ENCODE measurements around the gene CACNA1B.

The CACNA1B gene

DNA sequence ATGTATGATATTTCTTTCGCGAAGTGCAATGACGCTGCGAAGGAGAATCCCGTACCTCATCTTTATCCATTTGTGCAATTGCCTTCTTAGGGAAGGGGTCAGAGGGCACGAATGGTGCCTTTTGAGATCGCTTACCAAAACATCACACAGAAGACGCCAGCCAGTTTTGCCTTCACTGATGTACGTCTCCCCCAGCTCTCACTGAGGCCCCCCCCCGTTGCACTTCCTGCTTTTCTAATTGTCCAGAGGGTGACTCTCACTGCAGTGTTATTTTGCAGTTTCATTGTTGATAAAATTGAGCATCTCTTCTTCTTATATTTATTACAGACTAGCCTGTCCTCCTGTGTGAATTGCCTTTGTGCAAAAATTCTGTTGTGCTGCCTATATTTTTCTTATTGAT is 39.0 kb upstream of the CACNA1B start:
- no peaks in the 10 kb centered on the region for H3K27me3 Mint-ChIP-seq (ENCODE audit: low read depth)
- H3K27ac Mint-ChIP-seq = no peak overlapping the region
- peaks cover 2% of the 10 kb centered on the region for H3K36me3 Mint-ChIP-seq (ENCODE audit: low read depth)
- H3K4me3 Mint-ChIP-seq = no peak overlapping the region
- no peaks in the 10 kb centered on the region for H3K9me3 Mint-ChIP-seq
- H3K4me1 Mint-ChIP-seq (ENCODE audit: low read depth) = no peaks in the 10 kb centered on the region

DNA sequence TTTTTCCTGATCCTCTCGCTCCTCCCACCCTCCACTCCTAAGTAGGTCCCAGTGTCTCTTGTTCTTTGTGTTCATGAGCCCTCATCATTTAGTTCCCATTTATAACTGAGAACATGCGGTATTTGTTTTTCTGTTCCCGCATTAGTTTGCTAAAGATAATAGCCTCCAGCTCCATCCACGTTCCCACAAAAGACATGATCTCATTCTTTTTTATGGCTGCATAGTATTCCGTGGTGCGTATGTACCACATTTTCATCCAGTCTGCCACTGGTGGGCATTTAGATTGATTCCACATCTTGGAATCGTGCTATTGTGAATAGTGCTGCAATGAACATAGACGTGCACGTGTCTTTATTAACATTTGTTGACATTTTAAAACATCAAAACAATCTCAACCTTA is 34.2 kb upstream of the CACNA1B start:
- Mint-ChIP-seq H3K27ac (no peak overlapping the region), H3K9me3 (no peaks in the 10 kb centered on the region), H3K27me3 (ENCODE audit: low read depth) (no peaks in the 10 kb centered on the region), H3K4me1 (ENCODE audit: low read depth) (no peaks in the 10 kb centered on the region), H3K36me3 (ENCODE audit: low read depth) (peaks cover 2% of the 10 kb centered on the region), H3K4me3 (no peak overlapping the region)

GRCh38 chr9:137851516-137852267 is 25.9 kb upstream of the CACNA1B start:
- Mint-ChIP-seq H3K4me1 (ENCODE audit: low read depth) (peaks cover 2% of the 10 kb centered on the region), H3K9me3 (peaks cover 26% of the 10 kb centered on the region), H3K27me3 (ENCODE audit: low read depth) (peaks cover 3% of the 10 kb centered on the region), H3K36me3 (ENCODE audit: low read depth) (peaks cover 1% of the 10 kb centered on the region), H3K27ac (no peak overlapping the region), H3K4me3 (no peak overlapping the region)

GRCh38 chr9:137853392-137853995 is 24.1 kb upstream of the CACNA1B start:
- Mint-ChIP-seq H3K9me3 (peaks cover 26% of the 10 kb centered on the region), H3K4me1 (ENCODE audit: low read depth) (peaks cover 2% of the 10 kb centered on the region), H3K4me3 (no peak overlapping the region), H3K27me3 (ENCODE audit: low read depth) (peaks cover 3% of the 10 kb centered on the region), H3K36me3 (ENCODE audit: low read depth) (peaks cover 1% of the 10 kb centered on the region), H3K27ac (no peak overlapping the region)

- H3K4me1 Mint-ChIP-seq (ENCODE audit: low read depth) = no peaks in the 10 kb centered on the region
- peaks cover 4% of the 10 kb centered on the region for H3K36me3 Mint-ChIP-seq (ENCODE audit: low read depth)
- peaks cover 28% of the 10 kb centered on the region for H3K9me3 Mint-ChIP-seq
- H3K27me3 Mint-ChIP-seq (ENCODE audit: low read depth) = no peaks in the 10 kb centered on the region
- no peak overlapping the region for H3K27ac Mint-ChIP-seq
- no peak overlapping the region for H3K4me3 Mint-ChIP-seq
Observed at GRCh38 chr9:137860361-137860760, 17.2 kb upstream of the CACNA1B start.

- Mint-ChIP-seq H3K9me3 (peaks cover 10% of the 10 kb centered on the region), H3K36me3 (ENCODE audit: low read depth) (no peaks in the 10 kb centered on the region), H3K4me1 (ENCODE audit: low read depth) (no peaks in the 10 kb centered on the region), H3K27ac (no peak overlapping the region), H3K27me3 (ENCODE audit: low read depth) (no peaks in the 10 kb centered on the region), H3K4me3 (no peak overlapping the region)
Observed at GRCh38 chr9:137865581-137866145, 11.9 kb upstream of the CACNA1B start.

DNA sequence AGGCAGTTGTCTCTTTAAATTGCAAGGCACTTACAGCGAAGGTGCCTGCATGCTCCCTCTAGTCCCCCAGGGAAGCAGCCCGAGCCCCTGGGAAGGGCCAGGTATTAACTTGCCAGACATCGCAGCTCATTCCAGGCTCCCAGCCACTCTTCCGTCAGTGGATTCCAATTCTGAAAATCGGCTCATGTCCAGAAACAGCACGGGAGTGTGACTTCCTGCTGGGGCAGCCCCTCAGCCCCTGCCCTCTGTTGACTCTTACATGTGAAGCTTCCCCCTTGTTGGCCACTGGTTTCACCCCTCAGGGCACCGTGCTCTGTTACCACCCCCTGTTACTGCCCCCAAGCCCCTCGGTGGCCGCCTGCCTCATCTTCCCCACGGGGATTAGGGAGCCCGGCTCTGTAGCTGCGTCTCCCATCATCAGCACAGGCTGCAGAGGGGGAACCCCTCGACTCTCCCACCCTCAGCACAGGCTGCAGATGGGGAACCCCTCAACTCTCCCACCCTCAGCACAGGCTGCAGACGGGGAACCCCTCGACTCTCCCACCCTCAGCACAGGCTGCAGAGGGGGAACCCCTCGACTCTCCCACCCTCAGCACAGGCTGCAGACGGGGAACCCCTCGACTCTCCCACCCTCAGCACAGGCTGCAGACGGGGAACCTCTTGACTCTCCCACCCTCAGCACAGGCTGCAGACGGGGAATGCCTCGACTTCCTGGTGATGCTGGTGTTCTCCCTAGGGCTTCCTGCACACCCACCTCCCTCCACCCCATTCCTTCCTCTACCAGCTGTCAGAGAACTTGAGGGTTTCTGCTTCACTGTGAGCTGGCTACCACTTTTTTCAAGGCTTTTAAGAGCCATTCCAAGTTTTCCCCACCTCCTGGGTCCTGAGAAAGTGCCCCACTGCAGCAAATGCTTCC is 11.1 kb upstream of the CACNA1B start:
- no peaks in the 10 kb centered on the region for H3K27me3 Mint-ChIP-seq (ENCODE audit: low read depth)
- H3K27ac Mint-ChIP-seq = no peak overlapping the region
- no peaks in the 10 kb centered on the region for H3K4me1 Mint-ChIP-seq (ENCODE audit: low read depth)
- no peaks in the 10 kb centered on the region for H3K36me3 Mint-ChIP-seq (ENCODE audit: low read depth)
- H3K4me3 Mint-ChIP-seq = no peak overlapping the region
- peaks cover 7% of the 10 kb centered on the region for H3K9me3 Mint-ChIP-seq

DNA sequence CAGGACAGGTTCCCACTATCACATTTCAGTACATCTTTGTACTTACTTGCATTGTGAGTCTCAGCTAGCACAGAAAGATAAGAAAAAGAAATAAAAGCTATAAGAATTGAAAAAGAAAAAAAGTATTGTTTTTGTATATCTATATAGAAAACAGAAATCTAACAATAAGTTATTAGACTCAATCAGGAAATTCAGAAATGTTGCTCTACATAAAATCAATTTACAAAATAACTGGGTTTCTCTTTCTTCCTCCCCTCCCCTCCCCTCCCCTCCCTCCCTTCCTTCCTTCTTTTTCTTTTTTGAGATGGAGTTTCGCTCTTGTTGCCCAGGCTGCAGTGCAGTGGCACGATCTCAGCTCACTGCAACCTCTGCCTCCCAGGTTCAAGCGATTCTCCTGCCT is 7.2 kb upstream of the CACNA1B start:
- no peaks in the 10 kb centered on the region for H3K27me3 Mint-ChIP-seq (ENCODE audit: low read depth)
- no peaks in the 10 kb centered on the region for H3K36me3 Mint-ChIP-seq (ENCODE audit: low read depth)
- no peak overlapping the region for H3K27ac Mint-ChIP-seq
- no peaks in the 10 kb centered on the region for H3K4me1 Mint-ChIP-seq (ENCODE audit: low read depth)
- no peaks in the 10 kb centered on the region for H3K9me3 Mint-ChIP-seq
- H3K4me3 Mint-ChIP-seq = no peak overlapping the region

GRCh38 chr9:137872296-137872695 is 5.3 kb upstream of the CACNA1B start:
- H3K27ac Mint-ChIP-seq = no peak overlapping the region
- no peak overlapping the region for H3K4me3 Mint-ChIP-seq
- H3K4me1 Mint-ChIP-seq (ENCODE audit: low read depth) = peaks cover 2% of the 10 kb centered on the region
- H3K36me3 Mint-ChIP-seq (ENCODE audit: low read depth) = no peaks in the 10 kb centered on the region
- no peaks in the 10 kb centered on the region for H3K9me3 Mint-ChIP-seq
- peaks cover 5% of the 10 kb centered on the region for H3K27me3 Mint-ChIP-seq (ENCODE audit: low read depth)

GRCh38 chr9:137873408-137873807 is 4.2 kb upstream of the CACNA1B start:
- H3K9me3 Mint-ChIP-seq = no peaks in the 10 kb centered on the region
- H3K4me1 Mint-ChIP-seq (ENCODE audit: low read depth) = peaks cover 2% of the 10 kb centered on the region
- H3K4me3 Mint-ChIP-seq = no peak overlapping the region
- peaks cover 5% of the 10 kb centered on the region for H3K27me3 Mint-ChIP-seq (ENCODE audit: low read depth)
- H3K36me3 Mint-ChIP-seq (ENCODE audit: low read depth) = no peaks in the 10 kb centered on the region
- no peak overlapping the region for H3K27ac Mint-ChIP-seq

DNA sequence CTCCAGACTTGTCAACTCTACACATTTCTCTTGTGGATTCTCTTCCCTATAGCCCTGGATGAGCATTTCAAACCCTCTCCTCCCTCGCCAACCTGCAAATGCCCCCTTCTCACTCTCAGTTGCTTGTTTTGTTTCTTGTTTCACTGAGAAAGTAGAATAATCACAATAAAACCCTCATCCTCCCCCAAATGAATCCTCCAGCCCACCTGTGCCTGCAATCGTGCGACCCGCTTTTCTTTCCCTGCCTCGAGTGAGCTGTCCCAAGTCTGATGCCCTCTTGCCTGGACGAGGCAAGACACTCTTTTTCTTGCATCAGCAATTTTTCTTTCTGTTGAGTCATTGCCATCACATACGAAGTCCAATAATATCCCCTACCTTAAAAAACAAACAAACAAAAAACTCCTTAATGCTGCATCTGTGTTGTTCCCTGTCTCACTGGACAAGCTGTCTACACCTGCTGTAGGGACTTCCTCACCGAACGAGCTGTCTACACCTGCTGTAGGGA is 3.7 kb upstream of the CACNA1B start:
- no peaks in the 10 kb centered on the region for H3K9me3 Mint-ChIP-seq
- H3K4me1 Mint-ChIP-seq (ENCODE audit: low read depth) = peaks cover 2% of the 10 kb centered on the region
- no peak overlapping the region for H3K4me3 Mint-ChIP-seq
- H3K27ac Mint-ChIP-seq = no peak overlapping the region
- H3K36me3 Mint-ChIP-seq (ENCODE audit: low read depth) = no peaks in the 10 kb centered on the region
- peaks cover 5% of the 10 kb centered on the region for H3K27me3 Mint-ChIP-seq (ENCODE audit: low read depth)

DNA sequence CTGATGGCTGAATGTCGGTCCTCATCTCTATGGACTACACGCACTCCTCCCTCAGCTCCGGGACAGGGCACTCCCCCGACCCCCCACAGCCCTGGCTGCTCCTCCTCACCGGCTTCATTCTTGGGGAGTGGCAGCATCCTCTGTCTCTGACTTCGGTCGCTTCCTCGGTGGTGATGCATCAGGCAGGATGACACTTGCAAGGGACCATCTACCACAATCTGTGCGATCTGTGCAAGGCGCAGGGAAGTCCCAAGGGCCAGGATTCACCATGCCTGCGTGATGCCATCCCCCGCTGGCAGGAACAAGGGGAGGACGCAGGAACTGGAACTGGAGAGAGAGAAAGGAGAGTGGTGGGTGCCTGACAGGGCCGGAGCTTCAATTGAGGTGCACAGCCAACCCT is 2.2 kb upstream of the CACNA1B start:
- H3K4me3 Mint-ChIP-seq = no peak overlapping the region

GRCh38 chr9:137875846-137876245 is 1.7 kb upstream of the CACNA1B start:
- peaks cover 5% of the 10 kb centered on the region for H3K27me3 Mint-ChIP-seq (ENCODE audit: low read depth)
- no peak overlapping the region for H3K4me3 Mint-ChIP-seq
- H3K27ac Mint-ChIP-seq = no peak overlapping the region
- H3K9me3 Mint-ChIP-seq = no peaks in the 10 kb centered on the region
- H3K36me3 Mint-ChIP-seq (ENCODE audit: low read depth) = no peaks in the 10 kb centered on the region
- H3K4me1 Mint-ChIP-seq (ENCODE audit: low read depth) = peaks cover 2% of the 10 kb centered on the region

More for the DNA sequence above, 2.2 kb upstream of the CACNA1B start:
- Mint-ChIP-seq H3K9me3 (no peaks in the 10 kb centered on the region), H3K4me1 (ENCODE audit: low read depth) (peaks cover 2% of the 10 kb centered on the region), H3K27me3 (ENCODE audit: low read depth) (peaks cover 5% of the 10 kb centered on the region), H3K27ac (no peak overlapping the region), H3K36me3 (ENCODE audit: low read depth) (no peaks in the 10 kb centered on the region)

DNA sequence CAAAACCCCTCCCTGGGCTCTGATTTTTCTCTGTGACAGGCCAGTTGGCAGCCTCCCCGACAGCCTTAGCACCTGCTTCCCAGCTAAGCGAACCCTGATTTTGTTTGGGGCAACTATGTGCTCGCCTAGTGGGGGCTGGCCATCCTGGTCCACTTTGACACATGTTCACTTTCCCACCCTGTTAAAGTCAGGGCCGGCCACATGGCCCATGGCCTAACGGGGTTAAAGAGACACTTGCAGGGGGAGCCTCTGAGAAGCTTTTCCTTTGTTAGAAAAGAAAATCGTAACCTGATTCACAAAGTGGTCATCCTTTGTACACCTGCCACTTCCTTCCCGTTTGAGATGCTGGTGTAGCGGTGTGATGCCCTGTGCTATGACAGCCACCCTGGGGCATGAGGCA is 1.3 kb upstream of the CACNA1B start:
- Mint-ChIP-seq H3K27me3 (ENCODE audit: low read depth) (peaks cover 5% of the 10 kb centered on the region), H3K36me3 (ENCODE audit: low read depth) (no peaks in the 10 kb centered on the region), H3K4me3 (peak overlapping the region; percentile 26), H3K9me3 (no peaks in the 10 kb centered on the region), H3K27ac (peak overlapping the region; percentile 47), H3K4me1 (ENCODE audit: low read depth) (peaks cover 2% of the 10 kb centered on the region)
